Esophagus squamous epithelium (tissue), 5 donors: ENCODE measurements around the gene TFEB. TPM values are rescaled to one million over a fixed set of nuclear protein-coding genes. Genes with fewer than 3 reads are reported as not detected.

Experiments used
- DNase-seq: peaks from one replicate; lab custom pipeline; 2025; lab: John Stamatoyannopoulos, UW
- H3K27ac ChIP-seq, 4 donors: fragments of 200-600 bp; sonication (generic); one replicate each; pipeline ENCODE4 v1.5.1; 2016 to 2019; ENCODE audit warnings: mild to moderate bottlenecking in 1 of 4
- H3K27me3 ChIP-seq, 4 donors: fragments of 200-600 bp; sonication (generic); 1 replicate in 3 of 4; 2 replicates in 1 of 4; pipeline versions ENCODE4 v1.5.1 to v1.6.0; 2017 to 2021; ENCODE audit warnings: antibody characterized with exemption in 1 of 4
- H3K36me3 ChIP-seq, 3 donors: fragments of 200-600 bp; sonication (generic); one replicate each; pipeline ENCODE4 v1.5.1; 2016 to 2019
- H3K4me1 ChIP-seq, 3 donors: fragments of 200-600 bp; sonication (generic); one replicate each; pipeline ENCODE4 v1.5.1; 2017 to 2019
- H3K4me3 ChIP-seq, 4 donors: fragments of 200-600 bp; sonication (generic); 1 replicate in 3 of 4; 2 replicates in 1 of 4; pipeline ENCODE4 v1.5.1; 2016 to 2019; ENCODE audit warnings: mild to moderate bottlenecking in 2 of 4, moderate library complexity in 1 of 4
- H3K9me3 ChIP-seq, 3 donors: fragments of 200-600 bp; sonication (generic); one replicate each; pipeline ENCODE4 v1.5.1; 2016 to 2019
- POLR2A ChIP-seq, 4 donors: fragments of 450-650 bp; IDR thresholded peaks; one replicate each; pipeline ENCODE4 v1.6.1; 2017; ENCODE audit warnings: antibody characterized with exemption in 4 of 4, mild to moderate bottlenecking in 4 of 4, moderate library complexity in 3 of 4
- WGBS, 2 donors: methylation state at CpG; one replicate each; pipeline ENCODE4 v1.1.5; 2018; 5-methylcytosine and 5-hydroxymethylcytosine counted together
- intact Hi-C: fragments of 100-400 bp; cut with DNase I; formaldehyde crosslinking; loops from one replicate; pipeline ENCODE4 v1.15.0; 2022
- total RNA-seq, 4 donors: library from RNA; depleted of rRNA; stranded (reverse); fragments of >200 nt; gene quantifications; one replicate each; pipeline ENCODE4 v1.1.0, GENCODE V29; 2016
- TF ChIP-seq, protein P1 (sequence below), 6 experiments: fragments of 450-650 bp in 4 of 6; fragments of 200-600 bp in 2 of 6; sonication (generic) in 2 of 6; IDR thresholded peaks; one replicate each; pipeline ENCODE4 v1.5.1; 2016 to 2019; ENCODE audit warnings: antibody characterized with exemption in 6 of 6, mild to moderate bottlenecking in 4 of 6, moderate library complexity in 4 of 6
- donor health status: DM: yes; HTN: yes; CAD: no.

The TFEB gene
- total RNA-seq, 4 donors from 2014 or later: 7.0 to 17.5 (median 13.4) TPM

DNA sequence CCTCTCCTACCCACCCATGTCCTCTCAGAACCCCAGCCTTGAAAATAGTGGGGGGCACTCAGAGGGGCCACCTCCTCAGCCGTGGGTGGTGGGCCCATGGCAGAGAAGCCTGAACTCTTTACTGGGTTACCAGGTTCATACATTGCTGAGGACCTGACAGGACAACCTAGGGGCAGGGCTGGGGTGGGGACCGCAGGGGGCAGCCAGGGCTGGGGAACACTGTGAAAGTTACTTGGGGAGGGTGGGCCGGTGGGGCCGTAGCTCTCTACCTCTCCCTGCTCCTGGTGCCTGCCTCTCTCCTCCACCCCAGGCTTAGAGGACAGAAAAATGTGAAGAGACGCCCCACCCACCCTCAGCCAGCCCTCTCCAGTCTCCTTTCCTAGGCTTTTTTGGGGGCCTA is 81.7 kb downstream of the TFEB start:
- DNase-seq: no peak
- TF ChIP-seq POLR2A (IDR thresholded peaks at IDR 0.05): no peak
- TF ChIP-seq, protein P1, sequence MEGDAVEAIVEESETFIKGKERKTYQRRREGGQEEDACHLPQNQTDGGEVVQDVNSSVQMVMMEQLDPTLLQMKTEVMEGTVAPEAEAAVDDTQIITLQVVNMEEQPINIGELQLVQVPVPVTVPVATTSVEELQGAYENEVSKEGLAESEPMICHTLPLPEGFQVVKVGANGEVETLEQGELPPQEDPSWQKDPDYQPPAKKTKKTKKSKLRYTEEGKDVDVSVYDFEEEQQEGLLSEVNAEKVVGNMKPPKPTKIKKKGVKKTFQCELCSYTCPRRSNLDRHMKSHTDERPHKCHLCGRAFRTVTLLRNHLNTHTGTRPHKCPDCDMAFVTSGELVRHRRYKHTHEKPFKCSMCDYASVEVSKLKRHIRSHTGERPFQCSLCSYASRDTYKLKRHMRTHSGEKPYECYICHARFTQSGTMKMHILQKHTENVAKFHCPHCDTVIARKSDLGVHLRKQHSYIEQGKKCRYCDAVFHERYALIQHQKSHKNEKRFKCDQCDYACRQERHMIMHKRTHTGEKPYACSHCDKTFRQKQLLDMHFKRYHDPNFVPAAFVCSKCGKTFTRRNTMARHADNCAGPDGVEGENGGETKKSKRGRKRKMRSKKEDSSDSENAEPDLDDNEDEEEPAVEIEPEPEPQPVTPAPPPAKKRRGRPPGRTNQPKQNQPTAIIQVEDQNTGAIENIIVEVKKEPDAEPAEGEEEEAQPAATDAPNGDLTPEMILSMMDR (IDR thresholded peaks at IDR 0.05): no peak
- no peaks in the 10 kb centered on the region for H3K9me3 ChIP-seq
- 52% methylated on average over 3 of the region's 5 CpGs; no CpG with 5 or more reads in 1 of the 2 donors for WGBS, 2 donors
- H3K36me3 ChIP-seq: peaks cover 0 to 55% (median 0%) of the 10 kb centered on the region in 3 donors
- intact Hi-C loops: no loop called here
- no peak overlapping the region for H3K27ac ChIP-seq
- peaks cover 0 to 7% (median 0%) of the 10 kb centered on the region in 3 donors for H3K4me1 ChIP-seq
- H3K4me3 ChIP-seq: no peak overlapping the region
- peaks cover 0 to 35% (median 0%) of the 10 kb centered on the region in 4 donors for H3K27me3 ChIP-seq

- no peaks in the 10 kb centered on the region for H3K9me3 ChIP-seq
- no peak for DNase-seq
- no peak overlapping the region for H3K4me3 ChIP-seq
- TF ChIP-seq, protein P1 (IDR thresholded peaks at IDR 0.05): no peak
- TF ChIP-seq POLR2A (IDR thresholded peaks at IDR 0.05): no peak
- intact Hi-C loops: no loop called here
- H3K27ac ChIP-seq: no peak overlapping the region
- WGBS, 2 donors: 80 to 91% methylated on average over 15 of the region's 32 CpGs
- peaks cover 0 to 34% (median 0%) of the 10 kb centered on the region in 4 donors for H3K27me3 ChIP-seq
- peaks cover 0 to 62% (median 0%) of the 10 kb centered on the region in 3 donors for H3K36me3 ChIP-seq
- peaks cover 0 to 7% (median 0%) of the 10 kb centered on the region in 3 donors for H3K4me1 ChIP-seq
Measured at GRCh38 chr6:41652866-41653652, 82.3 kb downstream of the TFEB start.

DNA sequence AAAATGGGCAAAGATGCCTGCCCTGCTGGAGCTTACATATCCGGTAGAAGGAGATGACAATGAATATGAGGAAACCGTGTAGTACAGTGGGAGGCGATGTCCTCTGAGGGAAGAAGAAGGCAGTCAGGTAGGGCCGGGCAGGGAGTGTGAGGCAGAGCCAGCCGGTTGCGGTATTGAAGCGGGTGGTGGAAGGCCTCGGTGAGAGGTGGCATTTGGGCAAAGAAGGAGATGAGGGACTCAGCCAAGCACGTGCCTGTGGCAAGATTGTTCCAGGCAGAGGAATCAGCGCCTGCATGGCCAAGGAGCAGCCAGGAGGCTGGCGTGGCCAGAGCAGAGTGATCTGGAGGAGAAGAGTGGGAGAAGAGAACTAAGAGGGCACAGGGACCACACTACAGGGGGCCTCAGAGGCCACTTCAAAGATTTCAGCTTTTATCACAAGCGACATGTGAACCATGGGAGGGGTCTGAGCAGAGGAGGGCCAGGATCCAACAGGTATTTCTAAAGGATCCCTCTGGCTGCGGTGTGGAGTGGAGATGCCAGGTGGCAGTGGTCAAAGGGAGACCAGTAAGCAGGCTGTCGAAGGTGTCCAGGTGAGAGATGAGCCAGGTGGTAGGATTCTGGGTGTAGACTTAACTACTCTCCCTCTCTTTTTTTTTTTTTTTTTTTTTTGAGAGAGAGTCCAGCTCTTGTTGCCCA is 83.3 kb downstream of the TFEB start:
- H3K9me3 ChIP-seq: no peaks in the 10 kb centered on the region
- H3K27ac ChIP-seq: no peak overlapping the region
- H3K27me3 ChIP-seq: peaks cover 0 to 25% (median 0%) of the 10 kb centered on the region in 4 donors
- 83 to 85% methylated on average over 13 to 14 of the region's 14 CpGs for WGBS, 2 donors
- intact Hi-C loops: no loop called here
- H3K4me3 ChIP-seq: no peak overlapping the region
- H3K36me3 ChIP-seq: peaks cover 0 to 69% (median 0%) of the 10 kb centered on the region in 3 donors
- peaks cover 0 to 7% (median 0%) of the 10 kb centered on the region in 3 donors for H3K4me1 ChIP-seq
- DNase-seq: no peak
- no peak for TF ChIP-seq POLR2A (IDR thresholded peaks at IDR 0.05)
- TF ChIP-seq, protein P1 (IDR thresholded peaks at IDR 0.05): no peak

DNA sequence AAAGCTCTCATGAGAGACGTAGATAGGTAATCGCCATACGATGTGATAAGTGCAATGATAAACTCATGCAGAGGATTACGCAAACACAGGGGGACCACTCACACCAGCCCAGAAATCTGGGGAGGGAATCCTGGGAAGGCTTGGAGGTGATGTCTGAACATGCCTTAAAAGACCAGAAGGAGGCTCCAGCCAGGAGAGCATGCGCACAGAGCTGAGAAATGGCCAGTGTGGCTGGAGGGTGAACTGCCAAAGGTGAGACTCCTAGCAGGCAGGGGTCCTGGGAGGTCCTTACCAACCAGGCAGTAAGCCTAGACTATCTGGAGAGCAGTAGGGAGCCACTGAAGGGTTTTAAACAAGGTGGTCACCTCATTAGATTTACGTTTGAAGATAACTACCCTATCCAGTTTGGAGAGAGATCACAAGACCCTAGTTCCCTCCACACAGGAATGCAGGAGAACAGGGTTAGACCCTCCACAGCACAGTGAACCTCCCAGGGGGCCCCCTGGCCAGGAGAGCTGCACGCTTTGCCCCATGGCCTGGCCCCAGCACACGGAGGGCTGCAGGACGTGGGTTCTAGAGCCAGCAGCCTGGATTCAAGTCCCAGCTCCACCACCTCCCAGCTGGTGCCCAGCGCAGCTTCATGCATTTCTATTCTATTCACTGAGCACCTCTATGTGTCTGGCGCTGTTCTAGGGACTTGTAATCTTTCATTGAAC is 84.0 kb downstream of the TFEB start:
- H3K9me3 ChIP-seq: no peaks in the 10 kb centered on the region
- H3K4me3 ChIP-seq: no peak overlapping the region
- TF ChIP-seq POLR2A (IDR thresholded peaks at IDR 0.05): no peak
- TF ChIP-seq, protein P1 (IDR thresholded peaks at IDR 0.05): no peak
- H3K27ac ChIP-seq: no peak overlapping the region
- WGBS, 2 donors: 56 to 80% methylated on average over 4 to 9 of the region's 11 CpGs
- intact Hi-C loops: no loop called here
- H3K27me3 ChIP-seq: peaks cover 0 to 18% (median 0%) of the 10 kb centered on the region in 4 donors
- peaks cover 0 to 3% (median 0%) of the 10 kb centered on the region in 3 donors for H3K4me1 ChIP-seq
- H3K36me3 ChIP-seq: peaks cover 0 to 76% (median 0%) of the 10 kb centered on the region in 3 donors
- no peak for DNase-seq
